ENCODE data around the gene MSRB1.
"Not testable (repeated sequence)": the region's sequence is repeated elsewhere in the genome, so short reads cannot be mapped to it uniquely, and the experiment has no call there.

MSRB1 gene

GRCh38 chr16:1899641-1900451 is 43.2 kb downstream of the MSRB1 start:
- DNase-seq (no peak), ATAC-seq (no peak)
- Mint-ChIP-seq H3K27ac (no peak overlapping the region), H3K9me3 (no peaks in the 10 kb centered on the region), H3K4me1 (no peaks in the 10 kb centered on the region), H3K27me3 (peaks cover 2% of the 10 kb centered on the region), H3K36me3 (ENCODE audit: low read depth) (no peaks in the 10 kb centered on the region), H3K4me3 (no peak overlapping the region)

- H3K4me1 Mint-ChIP-seq; DNase-seq; H3K36me3 Mint-ChIP-seq (ENCODE audit: low read depth); H3K4me3 Mint-ChIP-seq; H3K27me3 Mint-ChIP-seq; H3K27ac Mint-ChIP-seq; ATAC-seq; H3K9me3 Mint-ChIP-seq: not testable (repeated sequence)
Measured at GRCh38 chr16:1897692-1898091, 45.3 kb downstream of the MSRB1 start.

GRCh38 chr16:1895949-1896675 is 46.9 kb downstream of the MSRB1 start:
- Mint-ChIP-seq H3K36me3 (ENCODE audit: low read depth) (no peaks in the 10 kb centered on the region), H3K27me3 (peaks cover 7% of the 10 kb centered on the region), H3K27ac (no peak overlapping the region), H3K9me3 (no peaks in the 10 kb centered on the region), H3K4me1 (no peaks in the 10 kb centered on the region), H3K4me3 (no peak overlapping the region)
- DNase-seq: no peak
- ATAC-seq: no peak

- no peak overlapping the region for H3K27ac Mint-ChIP-seq
- ATAC-seq (no peak), DNase-seq (no peak)
- no peaks in the 10 kb centered on the region for H3K9me3 Mint-ChIP-seq
- H3K4me1 Mint-ChIP-seq: no peaks in the 10 kb centered on the region
- no peaks in the 10 kb centered on the region for H3K36me3 Mint-ChIP-seq (ENCODE audit: low read depth)
- no peak overlapping the region for H3K4me3 Mint-ChIP-seq
- peaks cover 9% of the 10 kb centered on the region for H3K27me3 Mint-ChIP-seq
Measured at GRCh38 chr16:1895068-1895467, 47.9 kb downstream of the MSRB1 start.

GRCh38 chr16:1890708-1891050 is 52.3 kb downstream of the MSRB1 start:
- no peak overlapping the region for H3K27ac Mint-ChIP-seq
- H3K4me3 Mint-ChIP-seq: no peak overlapping the region
- H3K36me3 Mint-ChIP-seq (ENCODE audit: low read depth): no peaks in the 10 kb centered on the region
- no peaks in the 10 kb centered on the region for H3K9me3 Mint-ChIP-seq
- ATAC-seq: no peak
- peaks cover 10% of the 10 kb centered on the region for H3K27me3 Mint-ChIP-seq
- H3K4me1 Mint-ChIP-seq: no peaks in the 10 kb centered on the region
- no peak for DNase-seq

GRCh38 chr16:1890024-1890707 is 52.8 kb downstream of the MSRB1 start:
- Mint-ChIP-seq H3K36me3 (ENCODE audit: low read depth) (no peaks in the 10 kb centered on the region), H3K4me1 (no peaks in the 10 kb centered on the region), H3K27me3 (peaks cover 10% of the 10 kb centered on the region), H3K27ac (no peak overlapping the region), H3K9me3 (no peaks in the 10 kb centered on the region), H3K4me3 (no peak overlapping the region)
- ATAC-seq: no peak
- no peak for DNase-seq

All from activated naive CD8-positive, alpha-beta T cell treated with anti-CD3 and anti-CD28 coated beads, Interleukin-2, amount 50 U/mL, for 24 hours (primary cell).